GM12874 (cell line): ENCODE results near the gene ASB15.

Experiments used
- CTCF ChIP-seq: IDR thresholded peaks from 2 replicates; pipeline ENCODE4 v1.5.1; 2011; ENCODE audit warnings: low read depth, mild to moderate bottlenecking, control low read depth, low read length, moderate library complexity; ENCODE audit not compliant: insufficient read depth

Gene ASB15

GRCh38 chr7:123649964-123650363 lies 48.3 kb downstream of the ASB15 start:
- no peak for TF ChIP-seq CTCF

GRCh38 chr7:123650595-123650994 lies 49.0 kb downstream of the ASB15 start:
- TF ChIP-seq CTCF = no peak

- TF ChIP-seq CTCF = no peak
These were observed 50.8 kb downstream of the ASB15 start for GRCh38 chr7:123652406-123652805.

GRCh38 chr7:123653162-123653561 lies 51.5 kb downstream of the ASB15 start:
- no peak for TF ChIP-seq CTCF

GRCh38 chr7:123655614-123656013 lies 54.0 kb downstream of the ASB15 start, which contains the start of gene LMOD2:
Gene LMOD2 (plus strand): TSS chr7:123655866. CDS start chr7:123655964, 98 bp downstream.
- TF ChIP-seq CTCF = no peak

GRCh38 chr7:123656544-123657303 lies 55.1 kb downstream of the ASB15 start:
- no peak for TF ChIP-seq CTCF

- no peak for TF ChIP-seq CTCF
These were observed 55.7 kb downstream of the ASB15 start for GRCh38 chr7:123657304-123657685.
